GM23248 (cell line): ENCODE results near the gene DPYD.

Source experiments
- EZH2 ChIP-seq: fragments of 200-600 bp; sonication (generic); IDR thresholded peaks from 2 replicates; pipeline ENCODE4 v1.6.1; 2018; ENCODE audit warnings: antibody characterized with exemption, mild to moderate bottlenecking; ENCODE audit not compliant: insufficient read depth, poor library complexity, severe bottlenecking
- EZH2phosphoT487 ChIP-seq: fragments of 200-600 bp; sonication (generic); IDR thresholded peaks from 2 replicates; pipeline ENCODE4 v1.6.1; 2018; ENCODE audit warnings: antibody characterized with exemption, moderate library complexity, mild to moderate bottlenecking, low read depth; ENCODE audit not compliant: insufficient read depth

DNA sequence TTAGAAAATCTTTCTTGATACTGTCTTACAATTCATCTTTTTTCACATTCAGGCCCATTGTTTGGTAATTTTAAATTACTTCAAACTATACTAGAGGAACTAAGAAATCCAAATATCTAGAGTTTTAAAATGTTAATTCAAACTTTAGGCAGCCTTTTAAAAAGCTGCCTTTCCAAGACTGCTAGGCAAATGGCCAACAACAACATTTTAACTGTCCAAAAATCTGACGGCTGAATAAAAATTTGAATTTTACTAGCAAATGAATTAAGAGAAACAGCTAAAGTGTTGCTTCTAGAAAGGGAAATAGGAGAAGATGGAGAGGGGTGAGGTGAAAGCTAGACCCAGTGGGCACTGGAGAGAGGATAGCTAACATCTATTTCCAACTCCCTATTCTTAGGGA is 17.2 kb downstream of the DPYD start:
- TF ChIP-seq EZH2phosphoT487 (no peak), EZH2 (no peak)
